Raji (cell line): Measurements from ENCODE around the gene ZNF497.
A peak's percentile ranks its signal among the peaks of the same experiment; 100 is the strongest.

Source experiments
- POLR2A ChIP-seq: IDR thresholded peaks from 2 replicates; pipeline ENCODE4 v1.6.1; 2011; ENCODE audit warnings: low read depth, low read length, control low read depth; ENCODE audit not compliant: insufficient read depth

Gene ZNF497

GRCh38 chr19:58319241-58319640 is 43.3 kb downstream of the ZNF497 start:
- TF ChIP-seq POLR2A: no peak

GRCh38 chr19:58318297-58318696 is 44.3 kb downstream of the ZNF497 start:
- no peak for TF ChIP-seq POLR2A

- TF ChIP-seq POLR2A: no peak
Observed at GRCh38 chr19:58317476-58318072, 45.0 kb downstream of the ZNF497 start.

- no peak for TF ChIP-seq POLR2A
Observed at GRCh38 chr19:58315580-58315979, 47.0 kb downstream of the ZNF497 start.

GRCh38 chr19:58311345-58311865 is 51.1 kb downstream of the ZNF497 start:
- TF ChIP-seq POLR2A: no peak

GRCh38 chr19:58307736-58308135 is 54.8 kb downstream of the ZNF497 start:
- TF ChIP-seq POLR2A: no peak

GRCh38 chr19:58305932-58306323 is 56.6 kb downstream of the ZNF497 start:
- TF ChIP-seq POLR2A: no peak

GRCh38 chr19:58305065-58305931 is 57.3 kb downstream of the ZNF497 start, which contains the start of gene ERVK3-1:
Gene ERVK3-1 (plus strand): TSS chr19:58305377. CDS start chr19:58312169, 6,792 bp downstream.
- TF ChIP-seq POLR2A: peak; percentile 97

GRCh38 chr19:58304748-58305064 is 57.8 kb downstream of the ZNF497 start:
- TF ChIP-seq POLR2A: no peak
